IPS-18c (cell line): ENCODE data around the gene DCX.

Experiments
- H3K4me3 ChIP-seq: 2 replicates; pipeline ENCODE4 v1.7.0; 2013; ENCODE audit warnings: low read depth, mild to moderate bottlenecking, low read length, moderate library complexity; ENCODE audit not compliant: insufficient read depth
- H3K9me3 ChIP-seq: one replicate; pipeline ENCODE4 v1.6.1; 2013; ENCODE audit warnings: mild to moderate bottlenecking, low read length, moderate library complexity; ENCODE audit not compliant: control insufficient read depth, insufficient read depth

DCX gene

DNA sequence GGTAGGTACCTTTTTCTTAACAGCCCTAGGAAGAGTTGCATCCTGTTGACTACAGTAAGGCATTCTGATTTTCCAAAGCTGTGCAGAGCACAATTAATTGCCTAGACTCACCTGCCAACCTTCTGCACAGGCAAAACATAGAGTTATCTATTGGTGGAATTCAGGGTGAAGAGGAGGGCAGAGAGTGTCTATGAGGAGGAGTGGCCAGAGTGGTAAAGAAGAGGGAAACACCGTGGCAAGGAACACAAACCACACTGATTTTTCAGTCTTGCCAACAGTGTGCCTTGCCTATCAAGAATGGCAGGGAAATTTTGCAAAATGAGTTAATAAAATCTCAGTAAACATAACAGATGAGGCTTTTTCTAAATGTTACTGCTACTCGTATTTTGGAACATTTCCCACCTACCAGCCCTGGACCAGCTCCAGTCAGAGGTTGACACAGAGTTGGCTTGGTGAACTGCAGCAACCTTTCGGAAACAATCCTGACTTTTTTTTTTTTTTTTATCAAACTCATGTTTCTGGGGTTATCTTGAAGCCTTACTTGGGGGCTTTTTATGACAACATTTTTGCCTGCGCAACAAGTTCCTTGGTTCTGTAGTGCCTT lies 73.8 kb downstream of the DCX start:
- no peaks in the 10 kb centered on the region for H3K9me3 ChIP-seq
- no peak overlapping the region for H3K4me3 ChIP-seq

DNA sequence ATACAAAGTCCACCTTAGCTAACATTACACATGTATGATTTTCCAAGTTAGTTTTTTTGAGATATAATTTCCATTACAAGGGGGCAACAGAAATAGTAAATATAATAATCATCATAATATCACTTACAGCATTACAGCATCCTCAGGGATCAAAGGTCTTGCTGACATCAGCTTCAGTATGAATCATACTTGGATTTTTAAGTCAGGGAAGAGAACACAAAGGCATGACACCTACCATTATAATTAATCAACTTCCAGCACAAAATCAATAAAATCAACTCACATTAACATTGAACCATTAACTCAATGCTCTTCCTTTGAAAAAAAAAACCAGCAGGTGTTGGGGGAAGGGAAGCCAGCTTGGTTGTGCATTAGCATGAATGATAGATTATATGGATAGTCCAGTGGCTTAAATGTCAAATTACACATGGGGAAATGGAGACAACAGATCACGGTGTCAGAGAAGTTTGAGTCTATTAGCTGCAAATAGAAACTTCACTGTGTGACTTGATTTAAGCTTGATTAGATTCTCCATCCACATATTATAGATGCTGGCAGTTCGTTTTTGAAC lies 74.8 kb downstream of the DCX start:
- H3K4me3 ChIP-seq = no peak overlapping the region
- no peaks in the 10 kb centered on the region for H3K9me3 ChIP-seq

DNA sequence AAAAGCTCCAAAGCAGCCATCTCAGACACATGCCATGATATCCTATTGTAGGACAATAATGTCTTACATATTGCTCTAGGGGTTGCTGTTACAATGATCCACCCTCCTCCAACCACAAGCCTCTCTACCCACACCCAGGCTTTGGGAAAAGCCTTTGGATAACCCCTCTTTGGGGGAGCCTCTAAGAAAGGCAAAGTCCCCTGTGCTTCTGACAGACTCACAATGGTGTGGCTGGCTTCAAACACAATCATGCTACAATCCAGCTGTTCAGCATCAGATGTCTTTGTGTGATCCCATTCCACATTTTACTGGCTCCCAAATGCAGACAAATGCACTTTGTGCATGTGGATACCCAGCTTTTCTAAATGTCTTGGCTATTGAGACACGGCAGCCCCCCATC lies 75.9 kb downstream of the DCX start:
- H3K9me3 ChIP-seq = no peaks in the 10 kb centered on the region
- no peak overlapping the region for H3K4me3 ChIP-seq

DNA sequence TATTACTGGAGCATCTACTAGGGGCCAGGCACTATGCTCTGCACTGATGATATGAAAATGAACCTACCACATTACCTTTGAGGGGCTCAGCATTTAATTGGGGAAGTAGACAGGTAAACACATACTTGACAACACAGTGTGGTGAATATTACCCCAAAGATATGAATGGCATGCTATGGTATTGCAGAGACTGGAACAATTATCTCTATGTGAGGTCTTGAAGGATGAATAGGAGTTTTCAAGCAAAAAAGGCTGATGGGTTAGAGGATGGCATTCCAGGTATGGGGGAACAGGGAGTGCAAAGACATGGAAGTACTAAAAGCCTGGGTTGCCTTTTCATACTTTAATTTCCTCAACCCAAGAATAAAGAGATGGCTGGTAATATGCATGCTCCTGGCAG lies 82.6 kb downstream of the DCX start:
- H3K9me3 ChIP-seq = no peaks in the 10 kb centered on the region

DNA sequence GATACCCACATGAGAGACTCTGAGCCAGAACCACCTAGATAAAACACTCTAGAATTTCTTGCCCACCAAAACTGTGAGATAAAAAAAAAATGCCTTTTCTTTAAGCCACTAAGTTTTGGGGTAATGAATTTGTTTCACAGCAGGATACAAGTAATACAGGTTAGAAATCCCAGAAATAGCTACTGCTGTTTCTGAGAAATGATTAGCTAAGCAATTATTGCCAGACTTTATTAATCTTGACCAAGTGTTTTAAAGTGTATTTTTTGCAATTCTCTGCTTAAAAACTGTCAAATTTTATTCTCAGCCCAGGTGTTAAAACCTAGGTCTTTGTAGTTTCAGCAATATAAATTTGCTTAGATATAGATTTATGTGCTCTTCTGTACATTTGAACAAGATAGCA lies 83.1 kb downstream of the DCX start:
- Histone ChIP-seq H3K9me3 (no peaks in the 10 kb centered on the region), H3K4me3 (no peak overlapping the region)

More for the DNA sequence above, 82.6 kb downstream of the DCX start:
- H3K4me3 ChIP-seq = no peak overlapping the region

DNA sequence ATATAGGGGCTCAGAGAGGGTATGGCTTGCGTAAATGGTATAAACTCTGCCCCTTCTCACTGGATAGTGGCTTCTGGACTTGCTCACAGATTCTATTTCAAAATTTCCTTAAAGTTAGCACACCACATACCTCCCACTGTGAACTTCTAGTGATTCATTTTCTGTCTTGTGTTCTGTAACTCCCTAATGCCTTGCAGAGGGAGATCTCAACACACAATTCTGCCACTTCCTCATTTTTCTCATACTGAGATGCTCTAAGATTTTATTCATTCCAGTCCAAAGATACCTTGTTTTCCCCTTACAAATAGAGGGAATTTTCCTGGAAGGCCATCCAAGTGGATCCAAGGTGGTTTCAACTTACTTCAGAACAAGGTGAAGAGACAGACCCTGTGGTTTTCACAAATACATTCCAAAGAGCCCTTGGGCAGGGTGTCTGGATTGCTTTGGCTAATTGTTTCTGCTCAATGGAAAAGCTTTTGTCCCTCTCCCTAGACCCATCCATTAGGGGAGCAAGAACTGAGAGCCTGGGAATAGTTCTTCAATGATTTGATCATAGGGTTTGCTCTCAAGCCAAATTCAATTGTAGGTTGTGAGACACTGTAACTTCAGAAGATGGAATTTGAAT lies 89.6 kb downstream of the DCX start:
- Histone ChIP-seq H3K9me3 (no peaks in the 10 kb centered on the region), H3K4me3 (no peak overlapping the region)

DNA sequence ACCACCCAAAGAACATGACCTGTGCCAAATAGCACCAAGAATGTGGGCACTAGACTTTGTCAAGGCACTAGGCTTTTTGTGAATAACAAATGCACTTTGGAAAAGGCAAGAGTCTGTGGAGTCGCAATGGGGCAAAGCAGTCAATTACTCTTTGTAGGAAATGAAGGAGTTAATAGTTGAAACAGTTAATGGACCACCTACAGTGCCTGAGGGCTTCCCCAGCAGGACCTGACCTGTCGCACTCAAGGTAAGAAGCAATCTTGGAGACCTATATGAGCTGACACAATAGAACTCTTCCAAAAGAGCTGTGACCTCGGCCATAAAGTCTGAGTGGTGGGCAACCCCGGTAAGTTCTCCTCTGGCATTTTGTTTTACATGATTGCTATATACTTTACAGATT lies 92.5 kb downstream of the DCX start:
- Histone ChIP-seq H3K4me3 (no peak overlapping the region), H3K9me3 (no peaks in the 10 kb centered on the region)

DNA sequence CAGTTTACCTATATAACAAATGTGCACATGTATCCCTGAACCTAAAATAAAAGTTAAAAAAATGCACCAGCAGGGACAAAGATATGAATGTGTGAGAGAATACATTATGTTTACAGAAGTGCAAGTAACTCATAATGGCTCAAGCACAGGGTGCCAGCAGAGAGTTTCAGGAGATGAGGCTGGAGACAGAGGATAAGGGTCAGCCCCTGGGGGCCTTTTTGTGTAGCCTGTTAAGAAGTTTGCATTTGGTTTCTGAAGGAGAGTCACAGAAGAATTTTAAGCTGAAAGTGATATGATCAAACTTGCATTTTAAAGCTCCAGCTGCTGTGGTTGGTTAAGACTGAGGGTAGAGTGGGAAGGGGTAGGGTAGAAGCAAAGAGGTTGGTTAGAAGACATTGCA lies 93.1 kb downstream of the DCX start:
- H3K4me3 ChIP-seq = no peak overlapping the region
- H3K9me3 ChIP-seq = no peaks in the 10 kb centered on the region

DNA sequence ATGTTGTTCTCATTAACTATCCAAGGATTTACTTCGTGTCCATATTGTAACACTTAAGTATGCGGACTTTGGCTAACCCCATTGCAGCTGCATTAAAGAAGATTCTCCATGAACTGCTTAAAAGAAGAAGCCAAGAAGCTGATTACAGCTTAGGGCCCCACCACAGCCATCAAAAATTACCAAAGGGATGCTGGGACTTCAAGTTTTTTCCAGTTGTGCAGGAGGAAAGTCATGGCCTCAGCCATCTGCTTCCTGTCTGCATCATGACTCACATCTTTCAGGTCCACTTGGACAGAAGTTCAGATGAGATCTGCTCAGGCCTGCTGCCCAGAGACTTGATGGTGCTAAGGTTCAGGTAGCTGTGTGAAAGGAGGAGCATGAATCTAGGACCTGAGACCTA lies 102.9 kb downstream of the DCX start:
- Histone ChIP-seq H3K4me3 (no peak overlapping the region), H3K9me3 (no peaks in the 10 kb centered on the region)

DNA sequence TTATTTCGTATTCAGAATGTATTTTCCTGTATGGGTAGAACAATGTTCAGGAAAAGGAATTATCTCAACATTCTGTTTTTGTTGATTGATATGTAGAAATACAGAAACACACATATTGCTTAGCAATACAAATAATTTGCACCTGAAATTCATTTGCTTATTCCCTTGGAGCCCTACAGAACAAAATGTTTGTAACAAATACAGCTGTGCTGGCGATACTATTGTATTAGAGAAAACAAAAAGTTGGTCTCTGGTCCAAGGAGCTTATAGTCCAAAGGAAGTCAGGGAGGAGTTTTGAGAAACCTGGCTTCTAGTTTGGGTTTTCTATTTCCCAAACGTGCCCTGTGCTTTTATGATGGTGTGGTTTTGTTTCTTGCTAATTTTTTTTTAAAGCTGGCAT lies 104.0 kb downstream of the DCX start:
- H3K9me3 ChIP-seq = no peaks in the 10 kb centered on the region
- no peak overlapping the region for H3K4me3 ChIP-seq

DNA sequence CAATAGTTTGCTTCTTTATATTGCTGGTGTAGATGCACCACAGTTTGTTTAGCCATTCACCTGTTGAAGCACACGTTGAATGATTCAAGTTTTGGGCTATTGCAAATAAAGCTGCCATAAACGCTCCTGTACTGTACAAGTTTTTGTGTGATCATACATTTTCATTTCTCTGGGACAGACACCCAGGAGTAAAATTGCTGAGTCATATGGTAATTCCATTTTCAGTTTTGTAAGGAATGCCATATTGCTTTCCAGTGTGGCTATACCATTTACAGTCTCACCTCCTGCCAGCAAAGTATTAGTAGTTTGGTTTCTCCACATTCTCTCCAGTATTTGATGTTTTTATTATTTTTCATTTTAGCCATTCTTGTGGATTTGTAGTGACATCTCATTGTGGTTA lies 109.7 kb downstream of the DCX start:
- Histone ChIP-seq H3K9me3 (no peaks in the 10 kb centered on the region), H3K4me3 (no peak overlapping the region)

DNA sequence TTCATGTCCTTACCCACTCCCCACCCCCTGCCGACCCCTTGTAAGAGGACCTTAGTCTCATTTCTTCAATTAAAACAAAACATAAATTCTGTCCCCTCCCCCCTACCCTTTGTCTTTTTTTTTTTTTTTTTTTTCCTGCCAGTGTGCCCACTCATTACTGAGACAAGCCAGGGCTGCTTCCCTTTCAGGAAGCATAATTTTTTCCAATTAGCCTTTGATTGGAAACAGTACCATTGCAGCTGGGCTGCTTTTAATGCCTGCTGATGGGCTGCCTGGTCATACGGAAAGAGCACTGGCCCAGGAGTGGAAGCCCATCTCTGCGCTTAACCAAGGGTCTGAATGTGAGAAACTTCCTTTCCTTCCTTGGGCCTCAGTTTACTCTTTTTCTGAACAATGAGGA lies 123.2 kb downstream of the DCX start:
- H3K4me3 ChIP-seq = no peak overlapping the region
- H3K9me3 ChIP-seq = no peaks in the 10 kb centered on the region

DNA sequence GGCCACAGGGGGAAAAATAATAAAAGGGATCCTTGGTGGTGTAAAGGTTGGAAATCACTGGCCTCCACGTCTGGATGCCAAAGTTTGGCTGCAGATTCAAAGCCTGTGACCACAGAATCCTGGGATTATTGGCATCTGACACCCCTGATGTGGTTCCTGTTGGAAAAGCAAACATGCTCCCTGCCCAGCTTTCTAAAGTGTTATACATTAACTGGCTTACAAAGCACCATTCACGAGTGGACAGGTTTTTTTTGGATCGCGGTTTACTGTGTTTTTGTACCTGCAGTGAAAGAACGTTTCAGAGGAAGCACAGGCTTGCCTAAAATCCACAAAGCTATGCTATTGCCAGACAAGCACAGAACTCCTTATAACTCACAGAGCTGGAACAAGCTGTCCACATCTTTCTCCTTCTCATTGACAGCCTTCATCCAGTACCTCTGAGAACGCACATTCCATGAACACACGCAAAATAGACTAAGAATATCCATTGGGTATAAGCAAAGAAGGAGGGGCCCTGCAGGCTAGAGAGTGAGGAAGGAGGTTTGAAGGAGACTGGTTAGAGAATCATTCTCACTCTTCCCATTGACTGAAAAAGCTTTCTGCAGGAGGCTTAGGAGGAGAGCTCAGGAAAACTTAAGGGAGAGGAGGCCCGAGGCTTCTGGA lies 127.2 kb downstream of the DCX start:
- H3K4me3 ChIP-seq = no peak overlapping the region
- H3K9me3 ChIP-seq = no peaks in the 10 kb centered on the region

DNA sequence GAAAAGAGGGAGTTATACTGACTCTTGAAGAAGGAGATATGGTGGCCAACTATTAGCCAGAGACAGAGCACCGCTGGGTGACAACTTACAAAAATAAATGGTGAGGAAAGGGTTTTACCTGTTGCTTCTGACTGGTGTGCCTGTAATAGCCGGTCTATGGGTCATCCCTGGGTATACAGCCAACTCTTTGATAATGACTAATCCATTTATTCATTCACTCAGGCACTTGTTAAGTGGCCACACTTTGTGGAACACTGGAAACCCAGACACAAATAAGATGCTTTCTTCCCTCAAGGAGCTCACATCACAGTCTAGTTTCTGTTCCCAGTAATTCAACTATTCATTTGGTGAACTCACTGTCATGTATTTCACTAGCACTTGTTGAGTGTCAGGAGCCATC lies 128.5 kb downstream of the DCX start:
- no peaks in the 10 kb centered on the region for H3K9me3 ChIP-seq
- no peak overlapping the region for H3K4me3 ChIP-seq

DNA sequence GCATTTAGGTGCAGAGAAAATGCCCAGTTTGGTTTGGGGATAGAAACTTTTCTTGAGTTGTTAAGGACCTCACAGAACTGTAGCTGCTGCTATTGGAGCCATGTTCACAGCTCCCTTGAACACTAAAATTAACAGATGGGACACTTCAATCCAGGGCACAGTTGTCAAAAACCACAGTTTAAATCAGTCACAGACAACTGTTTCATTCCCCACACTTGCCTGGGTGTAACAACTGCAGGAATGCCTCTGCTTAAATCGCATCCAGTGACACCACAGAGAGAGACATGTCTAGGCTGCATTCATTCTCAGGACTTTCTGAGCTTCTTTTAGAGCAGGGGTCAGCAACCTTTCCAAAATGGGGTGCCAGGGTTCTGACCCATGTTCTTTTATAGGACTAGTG lies 129.0 kb downstream of the DCX start:
- Histone ChIP-seq H3K9me3 (no peaks in the 10 kb centered on the region), H3K4me3 (no peak overlapping the region)

DNA sequence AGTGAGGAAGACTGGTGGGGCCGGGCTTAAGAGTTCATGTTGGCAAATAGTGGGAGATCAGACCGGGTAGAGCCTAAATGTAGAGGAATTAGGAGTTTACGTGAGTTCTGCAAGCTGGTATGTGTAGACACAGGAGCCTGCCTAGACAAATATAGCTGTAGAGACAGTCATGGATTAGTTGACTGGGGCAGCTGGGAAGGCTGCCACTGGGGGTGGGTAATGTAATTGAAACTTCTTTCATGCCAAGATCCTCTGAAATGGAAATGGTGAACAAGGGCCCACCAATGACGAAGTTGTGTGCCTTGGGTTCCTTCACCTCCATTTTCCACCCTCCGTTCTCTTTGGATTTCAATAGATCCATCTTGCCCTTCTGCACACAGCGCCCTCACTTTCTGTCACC lies 129.9 kb downstream of the DCX start:
- Histone ChIP-seq H3K9me3 (no peaks in the 10 kb centered on the region), H3K4me3 (no peak overlapping the region)

DNA sequence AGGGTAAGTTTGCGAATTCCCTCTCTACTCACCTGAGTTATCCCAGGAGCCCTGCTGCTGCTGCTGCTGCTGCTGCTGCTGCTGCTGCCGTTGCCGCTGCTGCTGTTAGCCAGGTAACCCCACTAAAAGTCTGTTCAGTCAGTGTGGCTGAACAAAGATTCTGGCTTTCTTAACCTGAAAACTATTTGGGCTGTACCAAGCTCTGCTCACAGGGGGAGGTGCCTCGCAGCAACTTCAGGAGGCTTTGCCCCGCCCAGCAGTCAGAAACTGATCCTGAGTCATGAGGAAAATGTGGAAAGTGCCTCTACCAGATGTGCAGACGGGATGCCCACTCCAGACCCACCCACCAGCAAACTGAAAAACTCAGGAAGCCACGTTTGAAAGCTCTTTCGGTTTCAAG lies 141.7 kb downstream of the DCX start, which contains the start of gene CAPN6:
Gene CAPN6 (minus strand): TSS at position 145 of the 400 bp plus-strand sequence. CDS start 6,547 bp downstream, outside the sequence.
- H3K4me3 ChIP-seq = no peak within 1 kb of the TSS
- no peaks in the 10 kb centered on the region for H3K9me3 ChIP-seq

DNA sequence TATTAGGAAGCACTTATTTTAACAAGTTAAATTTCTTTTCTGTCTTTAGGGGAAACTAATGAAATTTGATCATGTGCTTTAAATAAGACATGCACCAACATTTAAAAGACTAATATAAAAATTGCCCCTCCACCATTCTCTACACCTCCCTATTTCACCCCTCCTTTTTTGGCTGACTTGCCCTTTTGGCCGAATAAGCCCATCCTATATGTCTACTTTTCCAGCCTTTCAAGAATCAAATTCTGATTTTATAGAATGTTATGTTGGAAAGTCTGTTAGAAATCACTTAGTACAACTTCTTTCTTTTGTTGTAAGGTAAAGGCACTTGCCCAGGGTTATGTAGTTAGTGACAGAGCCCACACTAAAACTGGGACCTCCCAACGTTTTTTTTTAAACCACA lies 143.5 kb downstream of the DCX start:
- no peak overlapping the region; the same call in 1 of the 2 replicates for H3K4me3 ChIP-seq
- no peaks in the 10 kb centered on the region for H3K9me3 ChIP-seq
